Measurements from ENCODE around the gene IFFO2. TPM values are rescaled to one million over a fixed set of nuclear protein-coding genes. Genes with fewer than 3 reads are reported as not detected.

Gene IFFO2
- total and polyA plus RNA-seq, 2 of the 13 experiments (the other 11 are each of a cell fraction or from before 2014, with no cell fraction given) = 7.3 to 16.7 TPM

DNA sequence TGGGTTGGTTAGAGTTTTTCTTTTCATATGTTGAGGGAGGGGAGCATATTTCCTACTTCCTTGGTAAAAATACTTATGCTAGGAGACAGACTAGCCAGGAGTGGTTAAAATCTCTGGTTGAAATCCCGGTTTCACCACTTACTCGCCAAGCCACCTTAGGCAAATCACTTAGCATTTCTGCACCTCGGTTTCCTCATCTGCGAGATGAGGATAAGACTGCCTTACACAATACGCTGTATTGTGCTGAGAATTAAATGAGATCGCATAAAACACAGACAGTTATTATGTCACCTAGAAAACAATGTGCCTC, 1.4 kb downstream of the IFFO2 start:
- intact Hi-C loops (cut with micrococcal nuclease; ENCODE audit: unreplicated experiment) = no loop called here
- Histone ChIP-seq H3K4me1 (ENCODE audit: insufficient read depth, low read length) (peaks cover 80% of the 10 kb centered on the region), H3K9ac (ENCODE audit: insufficient read depth, low read depth, low read length) (peak overlapping the region; percentile 72), H3K27ac (ENCODE audit: extremely low read length, insufficient read depth, low read length) (no peak overlapping the region), H3K4me2 (ENCODE audit: low read depth, low read length) (peak overlapping the region; percentile 87), H3K4me3 (replicated peaks in 1 of 3; ENCODE audit: insufficient read depth in 1 of 3, low read depth in 2 of 3, low read length in 3 of 3) (peak overlapping the region; percentile 82 to 89 (median 82)), H3K9me3 (ENCODE audit: low read length) (no peaks in the 10 kb centered on the region), H2AFZ (ENCODE audit: low read length) (no peak overlapping the region), H3K36me3 (replicated peaks in 1 of 2; ENCODE audit: control insufficient read depth in 1 of 2, insufficient read depth in 2 of 2, low read length in 2 of 2) (no peaks in the 10 kb centered on the region), H4K20me1 (ENCODE audit: insufficient read depth, low read length) (peaks cover 19% of the 10 kb centered on the region), H3K27me3 (ENCODE audit: control insufficient read depth in 1 of 2, insufficient read depth in 2 of 2, low read length in 2 of 2) (0 out of 5 replicates have a peak, but pooled peaks cover 0 to 3% of the 10 kb centered on the region in 2 experiments), H3K79me2 (ENCODE audit: insufficient read depth, low read length) (peaks cover 55% of the 10 kb centered on the region)
- POLR2A ChIA-PET = interaction anchor here (1.3 to 6.1 kb wide), 3 partner anchors 18 to 56 kb away, joined by 3 to 37 read pairs (median 4); no protein-coding TSS in a partner anchor
- in situ Hi-C loops (cut with HindIII; ENCODE audit: extremely low pct_ligation_motif_present, low pct_unique_long_range_greater_than_20kb) = loop anchor here (5.0 kb wide), 1 partner anchor 52 kb away; no protein-coding TSS in a partner anchor
- TSS peak; percentile 53 for BruUV-seq (replicated peaks)
- 25% methylated on average over 4 of the region's 6 CpGs for WGBS (ENCODE audit: low lambda C conversion rate)
- DNase-seq (ENCODE audit: low spot score) = no peak
- CTCF ChIA-PET (ENCODE audit: low intra/inter-chr PET ratio, low total read pairs) = no interaction called here
- FAIRE-seq = no peak
- TF ChIP-seq ZC3H13 (CRISPR knock-in tag; IDR thresholded peaks at IDR 0.05) (0 out of 2 replicates have a peak, but pooled peaks have one; percentile 1), ZNF768 (CRISPR knock-in tag; IDR thresholded peaks at IDR 0.05) (no peak), ARNT2 (CRISPR knock-in tag; IDR thresholded peaks at IDR 0.05; ENCODE audit: low read depth) (0 out of 2 replicates have a peak, but pooled peaks have one; percentile 6)
- no peak for ATAC-seq

DNA sequence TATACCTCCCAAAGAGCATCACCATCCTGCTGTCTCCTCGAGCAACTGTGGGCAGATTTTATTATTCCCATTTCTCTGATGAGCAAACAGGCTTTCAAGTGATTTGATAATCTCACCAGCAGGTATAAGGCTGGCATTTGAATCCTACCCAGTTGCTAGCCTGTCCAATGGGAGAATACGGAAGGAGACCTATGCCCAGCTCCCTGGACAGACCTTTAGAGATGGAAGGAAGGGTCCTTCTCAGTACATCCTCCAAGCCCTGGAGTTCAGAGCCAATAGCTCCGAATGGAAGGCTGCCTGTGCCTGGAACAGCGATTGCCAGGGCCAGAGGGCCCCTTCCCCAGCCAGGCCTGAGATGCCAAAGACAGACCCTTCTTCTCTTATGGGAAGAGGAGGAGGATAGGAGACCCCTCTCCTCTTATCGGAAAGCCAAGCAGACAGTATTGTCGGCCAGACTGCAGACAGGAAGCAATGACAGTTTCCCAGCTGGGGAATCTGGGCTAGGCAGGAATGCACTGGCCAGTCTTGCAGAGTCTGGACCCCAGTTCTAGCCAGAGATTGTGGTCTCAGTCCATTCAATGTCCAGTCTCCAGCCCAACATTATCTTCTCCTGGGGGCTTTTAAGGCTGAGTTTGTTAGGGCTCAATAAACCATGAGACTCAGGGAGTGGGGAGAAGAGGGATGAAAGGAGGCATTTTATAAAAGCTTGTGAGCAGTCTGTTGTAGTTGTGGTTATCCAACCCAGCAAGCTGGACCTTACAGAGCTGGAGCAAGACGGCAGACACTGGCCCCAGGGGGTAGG, 2.0 kb downstream of the IFFO2 start:
- intact Hi-C loops (cut with micrococcal nuclease; ENCODE audit: unreplicated experiment) = loop anchor here (1.0 kb wide), 1 partner anchor 57 kb away; no protein-coding TSS in a partner anchor
- no TSS peak for BruUV-seq (replicated peaks)
- Histone ChIP-seq H3K27me3 (ENCODE audit: control insufficient read depth in 1 of 2, insufficient read depth in 2 of 2, low read length in 2 of 2) (0 out of 5 replicates have a peak, but pooled peaks cover 0 to 3% of the 10 kb centered on the region in 2 experiments), H3K4me2 (ENCODE audit: low read depth, low read length) (peak overlapping the region; percentile 87), H3K79me2 (ENCODE audit: insufficient read depth, low read length) (peaks cover 61% of the 10 kb centered on the region), H4K20me1 (ENCODE audit: insufficient read depth, low read length) (peaks cover 19% of the 10 kb centered on the region), H3K4me3 (replicated peaks in 1 of 3; ENCODE audit: insufficient read depth in 1 of 3, low read depth in 2 of 3, low read length in 3 of 3) (peak overlapping the region; percentile 82 to 89 (median 82)), H3K4me1 (ENCODE audit: insufficient read depth, low read length) (peaks cover 82% of the 10 kb centered on the region), H3K9ac (ENCODE audit: insufficient read depth, low read depth, low read length) (peak overlapping the region; percentile 72; the same call in 1 of the 2 replicates), H3K9me3 (ENCODE audit: low read length) (no peaks in the 10 kb centered on the region), H3K36me3 (replicated peaks in 1 of 2; ENCODE audit: control insufficient read depth in 1 of 2, insufficient read depth in 2 of 2, low read length in 2 of 2) (no peaks in the 10 kb centered on the region), H3K27ac (ENCODE audit: extremely low read length, insufficient read depth, low read length) (peak overlapping the region; percentile 0), H2AFZ (ENCODE audit: low read length) (no peak overlapping the region)
- FAIRE-seq (no peak), ATAC-seq (peak; percentile 8; the same call in 1 of the 3 replicates), DNase-seq (ENCODE audit: low spot score) (no peak)
- ChIA-PET POLR2A (interaction anchor here (1.4 to 6.1 kb wide), 2 partner anchors 17 to 56 kb away, joined by 3 to 37 read pairs; no protein-coding TSS in a partner anchor), CTCF (ENCODE audit: low intra/inter-chr PET ratio, low total read pairs) (no interaction called here)
- in situ Hi-C loops (cut with HindIII; ENCODE audit: extremely low pct_ligation_motif_present, low pct_unique_long_range_greater_than_20kb) = loop anchor here (5.0 kb wide), 1 partner anchor 53 kb away; no protein-coding TSS in a partner anchor
- WGBS (ENCODE audit: low lambda C conversion rate) = 38% methylated on average over 6 of the region's 7 CpGs
- no peak for TF ChIP-seq ZNF124 (CRISPR knock-in tag; IDR thresholded peaks at IDR 0.05)
- no peak for TF ChIP-seq PHF8 (CRISPR knock-in tag; IDR thresholded peaks at IDR 0.05)
- TF ChIP-seq TEAD3 (CRISPR knock-in tag; optimal IDR thresholded peaks at IDR 0.05; ENCODE audit: borderline replicate concordance) = peak; percentile 66
- TF ChIP-seq FOXK2 (IDR thresholded peaks at IDR 0.05) = no peak
- TF ChIP-seq GTF3A (CRISPR knock-in tag; conservative IDR thresholded peaks at IDR 0.05) = no peak
- no peak for TF ChIP-seq TRIM22 (IDR thresholded peaks at IDR 0.05)
- TF ChIP-seq, protein P1, sequence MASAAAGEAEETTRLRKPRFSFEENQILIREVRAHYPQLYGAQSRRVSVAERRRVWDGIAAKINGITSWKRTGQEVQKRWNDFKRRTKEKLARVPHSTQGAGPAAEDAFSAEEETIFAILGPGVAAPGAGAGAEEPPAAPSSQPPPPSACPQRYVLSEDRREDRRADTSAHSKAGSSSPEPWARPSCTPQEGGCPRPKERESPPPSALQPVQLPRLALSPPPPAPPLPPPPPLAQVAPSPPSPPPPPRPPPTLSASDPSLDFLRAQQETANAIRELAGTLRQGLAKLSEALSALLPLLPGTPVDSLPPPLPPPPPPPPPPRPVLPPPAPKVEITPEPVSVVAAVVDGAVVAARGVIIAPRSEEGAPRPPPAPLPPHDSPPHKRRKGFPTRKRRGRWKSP (CRISPR knock-in tag; IDR thresholded peaks at IDR 0.05) = 0 out of 2 replicates have a peak, but pooled peaks have one; percentile 28
- TF ChIP-seq SP4 (CRISPR knock-in tag; IDR thresholded peaks at IDR 0.05) = no peak
- no peak for TF ChIP-seq NKX3-1 (CRISPR knock-in tag; IDR thresholded peaks at IDR 0.05)
- TF ChIP-seq KDM2A (CRISPR knock-in tag; IDR thresholded peaks at IDR 0.05; ENCODE audit: borderline replicate concordance, low read depth) = no peak
